Vagina (tissue), 2 donors: ENCODE data around the gene BCL3.

Experiments used
- CTCF ChIP-seq, 3 experiments: fragments of 450-650 bp in 2 of 3; fragments of 200-600 bp in 1 of 3; sonication (generic) in 1 of 3; IDR thresholded peaks; one replicate each; pipeline ENCODE4 v1.5.1; 2017 to 2019; ENCODE audit warnings: antibody characterized with exemption in 3 of 3, mild to moderate bottlenecking in 2 of 3, moderate library complexity in 2 of 3
- POLR2A ChIP-seq, 2 donors: fragments of 450-650 bp; IDR thresholded peaks; one replicate each; pipeline ENCODE4 v1.6.1; 2017; ENCODE audit warnings: antibody characterized with exemption in 2 of 2, mild to moderate bottlenecking in 2 of 2, moderate library complexity in 2 of 2
- POLR2AphosphoS5 ChIP-seq, 2 donors: sonication (generic); formaldehyde crosslinking; IDR thresholded peaks; one replicate each; pipeline ENCODE4 v1.9.0; 2017; ENCODE audit warnings: antibody characterized with exemption in 2 of 2, mild to moderate bottlenecking in 2 of 2, low read depth in 1 of 2; ENCODE audit not compliant: insufficient read depth in 1 of 2

DNA sequence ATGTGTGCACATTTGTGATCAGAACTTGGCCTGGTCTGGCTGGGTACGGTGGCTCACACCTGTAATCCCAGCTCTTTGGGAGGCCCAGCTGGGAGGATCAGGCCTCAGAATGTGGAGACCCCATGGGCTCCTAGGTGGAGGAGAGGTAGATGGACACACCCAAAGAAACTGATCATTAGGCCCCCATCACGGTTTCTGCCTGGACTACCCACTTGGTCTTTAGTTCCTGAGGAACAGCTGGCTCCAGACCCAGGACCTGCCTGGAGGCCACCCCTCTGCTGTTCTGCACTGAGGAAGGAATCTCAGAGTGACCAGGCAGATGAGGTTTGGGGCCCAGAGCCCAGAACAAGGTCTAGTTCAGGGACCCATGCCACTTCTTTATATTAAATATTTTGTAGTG lies 30.6 kb downstream of the BCL3 start:
- TF ChIP-seq CTCF (IDR thresholded peaks at IDR 0.05): no peak
- no peak for TF ChIP-seq POLR2A (IDR thresholded peaks at IDR 0.05)
- TF ChIP-seq POLR2AphosphoS5 (IDR thresholded peaks at IDR 0.05; ENCODE audit: insufficient read depth in 1 of 2, low read depth in 1 of 2): no peak
